Right lobe of liver (tissue), 4 donors: ENCODE measurements around the gene IFIT3.
"Not testable (repeated sequence)": the region's sequence is repeated elsewhere in the genome, so short reads cannot be mapped to it uniquely, and the experiment has no call there.

Experiments
- CTCF ChIP-seq, 4 donors: fragments of 200-600 bp in 3 of 4; fragments of 450-650 bp in 1 of 4; IDR thresholded peaks; one replicate each; pipeline versions ENCODE4 v1.5.1 to v1.8.0; 2016 to 2022; ENCODE audit warnings: antibody characterized with exemption in 4 of 4, mild to moderate bottlenecking in 2 of 4
- POLR2A ChIP-seq: fragments of 450-650 bp; IDR thresholded peaks from one replicate; pipeline ENCODE4 v1.6.1; 2017; ENCODE audit warnings: antibody characterized with exemption, mild to moderate bottlenecking
- donor health status: DM: no; HTN: no; CAD: no.
- donor health status: DM: no; HTN: no; CAD: no.
- donor health status: DM: no; HTN: yes; CAD: no.

GRCh38 chr10:89318047-89318446 lies 9.8 kb upstream of the IFIT3 start:
- not testable (repeated sequence) for TF ChIP-seq CTCF (IDR thresholded peaks at IDR 0.05); POLR2A
